ENCODE results near the gene PPP1R14D.

PPP1R14D gene

DNA sequence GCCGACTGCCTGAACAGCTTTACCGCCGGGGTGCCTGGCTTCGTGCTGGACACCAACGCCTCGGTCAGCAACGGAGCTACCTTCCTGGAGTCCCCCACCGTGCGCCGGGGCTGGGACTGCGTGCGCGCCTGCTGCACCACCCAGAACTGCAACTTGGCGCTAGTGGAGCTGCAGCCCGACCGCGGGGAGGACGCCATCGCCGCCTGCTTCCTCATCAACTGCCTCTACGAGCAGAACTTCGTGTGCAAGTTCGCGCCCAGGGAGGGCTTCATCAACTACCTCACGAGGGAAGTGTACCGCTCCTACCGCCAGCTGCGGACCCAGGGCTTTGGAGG, 16.2 kb upstream of the PPP1R14D start:
- no peak for TF ChIP-seq POLR2A (IDR thresholded peaks at IDR 0.05; ENCODE audit: low read depth, low read length)

DNA sequence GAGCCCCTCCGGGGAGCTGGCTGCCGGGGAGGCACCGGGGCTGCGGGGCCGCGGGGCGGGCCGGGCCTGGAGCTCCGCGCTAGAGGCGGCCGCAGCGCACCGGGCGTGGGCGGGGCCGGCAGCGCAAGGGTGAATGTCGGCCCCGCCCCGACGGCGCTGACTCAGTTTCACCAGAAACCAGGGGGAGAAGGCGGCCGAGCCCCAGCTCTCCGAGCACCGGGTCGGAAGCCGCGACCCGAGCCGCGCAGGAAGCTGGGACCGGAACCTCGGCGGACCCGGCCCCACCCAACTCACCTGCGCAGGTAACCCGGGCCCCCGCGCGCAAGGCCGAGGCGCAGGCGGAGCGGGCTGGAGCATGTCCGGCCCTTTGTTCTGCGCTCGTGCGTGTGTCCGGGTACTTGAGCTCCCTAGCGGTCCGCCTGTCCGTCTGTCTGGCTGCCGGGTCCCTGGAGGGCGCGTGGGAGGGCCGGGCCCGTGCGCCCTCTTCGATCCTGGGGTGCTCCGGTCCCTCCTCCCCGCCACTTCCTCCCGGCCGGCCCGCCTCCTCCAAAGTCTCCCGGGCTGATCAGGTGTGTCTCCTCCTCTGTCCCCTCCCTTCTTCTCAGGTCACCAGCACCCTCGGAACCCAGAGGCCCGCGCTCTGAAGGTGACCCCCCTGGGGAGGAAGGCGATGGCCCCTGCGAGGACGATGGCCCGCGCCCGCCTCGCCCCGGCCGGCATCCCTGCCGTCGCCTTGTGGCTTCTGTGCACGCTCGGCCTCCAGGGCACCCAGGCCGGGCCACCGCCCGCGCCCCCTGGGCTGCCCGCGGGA, 15.6 kb upstream of the PPP1R14D start, which contains the start of gene SPINT1:
SPINT1 (plus strand) TSS at position 164 of the 811 bp plus-strand sequence; CDS start at position 671, 507 bp downstream.
- TF ChIP-seq POLR2A (IDR thresholded peaks at IDR 0.05; ENCODE audit: low read depth, low read length) = no peak
- DNase-seq (ENCODE audit: insufficient read length, low spot score) (no peak), FAIRE-seq (no peak)

More for the DNA sequence above, 16.2 kb upstream of the PPP1R14D start:
- DNase-seq (ENCODE audit: insufficient read length, low spot score) = no peak
- no peak for FAIRE-seq

DNA sequence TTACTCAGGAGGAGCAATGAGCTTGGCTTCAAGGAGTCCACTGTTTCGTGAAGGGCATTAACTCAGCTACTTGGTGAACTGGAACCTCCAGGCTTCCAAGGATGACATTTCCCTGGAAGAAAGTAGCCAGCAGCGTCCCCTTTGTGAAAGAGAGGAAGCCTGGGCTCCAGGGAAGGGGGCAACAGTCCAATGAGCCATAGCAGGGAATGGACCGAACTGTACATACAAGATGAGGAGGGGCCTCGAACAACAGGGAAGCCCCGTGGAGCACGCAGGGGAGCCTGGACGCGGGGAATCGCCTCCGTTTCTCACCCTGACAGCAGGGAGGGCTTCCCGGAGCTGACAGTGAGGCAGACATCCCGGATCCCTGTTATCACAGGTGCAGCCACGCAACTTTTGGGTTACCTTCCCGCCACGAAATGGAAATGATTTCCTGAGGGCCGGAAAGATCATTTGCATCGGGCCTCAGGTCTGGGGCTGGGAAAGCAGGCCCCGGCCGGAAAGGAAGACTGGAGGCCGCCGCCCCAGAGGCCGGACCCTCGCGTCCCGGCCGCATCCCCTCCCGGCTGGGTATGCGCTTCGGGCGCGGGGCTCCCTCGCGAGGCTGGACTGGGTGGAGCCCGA, 14.9 kb upstream of the PPP1R14D start:
- no peak for TF ChIP-seq POLR2A (IDR thresholded peaks at IDR 0.05; ENCODE audit: low read depth, low read length)
- no peak for FAIRE-seq

DNA sequence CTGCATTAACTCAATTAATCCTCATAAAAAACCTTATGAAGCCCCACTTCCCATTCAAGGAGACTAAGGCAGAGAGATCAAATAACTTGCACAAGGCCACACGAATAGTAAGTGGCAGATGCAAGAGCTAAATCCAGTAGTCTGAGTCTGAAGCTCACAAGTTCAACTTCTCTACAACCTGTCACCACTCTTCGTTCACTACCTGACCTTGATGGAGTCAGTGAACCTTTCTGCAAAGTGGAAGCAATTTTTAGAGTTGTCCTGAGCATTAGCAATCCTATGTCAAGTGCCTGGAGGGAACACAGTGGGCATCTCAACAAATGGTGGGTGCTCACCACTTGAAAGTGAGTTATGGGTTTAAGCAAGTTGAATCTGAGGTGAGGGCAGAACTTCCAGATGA, 13.2 kb upstream of the PPP1R14D start:
- no peak for TF ChIP-seq POLR2A (IDR thresholded peaks at IDR 0.05; ENCODE audit: low read depth, low read length)
- DNase-seq (ENCODE audit: insufficient read length, low spot score) = no peak
- no peak for FAIRE-seq

More for the DNA sequence above, 14.9 kb upstream of the PPP1R14D start:
- no peak for DNase-seq (ENCODE audit: insufficient read length, low spot score)

DNA sequence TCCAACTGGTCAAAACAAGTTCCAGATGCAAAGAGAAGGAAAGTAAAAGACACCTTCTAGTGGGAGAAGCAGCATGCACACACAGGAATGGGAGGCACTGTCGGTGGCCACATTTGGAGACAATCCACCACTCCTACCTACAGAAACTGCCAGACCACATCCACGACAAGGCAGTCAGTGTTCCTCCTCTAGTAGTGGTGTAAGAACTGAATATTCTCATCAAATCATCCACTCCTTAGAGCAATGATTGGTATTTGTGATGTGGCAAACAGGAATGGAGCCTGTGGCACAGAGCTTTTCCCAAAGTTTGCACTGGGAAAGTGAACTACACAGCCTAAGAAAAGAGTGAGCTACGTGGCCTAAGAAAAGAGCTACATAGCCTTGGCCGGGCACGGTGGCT, 10.2 kb upstream of the PPP1R14D start:
- TF ChIP-seq POLR2A (IDR thresholded peaks at IDR 0.05; ENCODE audit: low read depth, low read length) = no peak
- FAIRE-seq (no peak), DNase-seq (ENCODE audit: insufficient read length, low spot score) (no peak)

DNA sequence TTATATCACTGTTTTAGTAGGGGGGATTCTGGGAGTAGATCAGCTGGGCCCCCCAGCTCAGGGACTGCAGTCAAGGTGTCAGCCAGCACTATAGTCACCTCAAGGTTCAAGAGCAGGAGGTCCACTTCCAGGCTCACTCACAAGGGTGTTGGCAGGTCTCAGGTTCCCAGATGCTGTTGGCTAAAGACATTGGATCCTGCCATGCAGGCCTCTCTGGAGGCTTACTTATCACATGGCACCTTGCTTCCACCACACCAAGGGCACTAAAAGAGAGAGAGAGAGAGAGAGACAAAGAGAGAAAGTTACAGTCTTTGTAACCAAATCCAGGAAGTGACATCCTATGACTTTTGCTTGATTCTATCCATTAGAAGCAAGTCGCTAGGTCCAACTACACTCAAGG, 7.5 kb upstream of the PPP1R14D start:
- no peak for DNase-seq (ENCODE audit: insufficient read length, low spot score)
- no peak for TF ChIP-seq POLR2A (IDR thresholded peaks at IDR 0.05; ENCODE audit: low read depth, low read length)
- no peak for FAIRE-seq

DNA sequence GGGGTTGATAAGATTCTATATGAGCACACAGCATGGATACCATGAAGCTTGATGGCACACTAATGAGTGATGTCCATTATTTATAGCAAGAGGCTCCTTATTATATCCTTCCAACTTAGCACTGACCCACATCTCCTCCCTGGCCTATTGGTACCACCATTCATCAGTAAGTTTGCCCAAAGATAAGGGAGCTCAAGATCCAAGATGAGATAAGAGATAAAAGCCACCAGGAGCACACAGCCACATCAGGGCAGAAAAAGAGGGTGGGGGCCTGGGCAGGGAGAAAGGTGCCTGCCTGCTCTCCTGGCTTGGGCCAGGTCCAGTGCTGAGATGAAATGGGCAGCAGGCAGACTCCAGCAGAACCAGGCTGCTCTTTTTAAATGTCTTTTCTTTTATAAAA, 4.4 kb upstream of the PPP1R14D start:
- TF ChIP-seq POLR2A (IDR thresholded peaks at IDR 0.05; ENCODE audit: low read depth, low read length) = no peak
- DNase-seq (ENCODE audit: insufficient read length, low spot score) (no peak), FAIRE-seq (no peak)

DNA sequence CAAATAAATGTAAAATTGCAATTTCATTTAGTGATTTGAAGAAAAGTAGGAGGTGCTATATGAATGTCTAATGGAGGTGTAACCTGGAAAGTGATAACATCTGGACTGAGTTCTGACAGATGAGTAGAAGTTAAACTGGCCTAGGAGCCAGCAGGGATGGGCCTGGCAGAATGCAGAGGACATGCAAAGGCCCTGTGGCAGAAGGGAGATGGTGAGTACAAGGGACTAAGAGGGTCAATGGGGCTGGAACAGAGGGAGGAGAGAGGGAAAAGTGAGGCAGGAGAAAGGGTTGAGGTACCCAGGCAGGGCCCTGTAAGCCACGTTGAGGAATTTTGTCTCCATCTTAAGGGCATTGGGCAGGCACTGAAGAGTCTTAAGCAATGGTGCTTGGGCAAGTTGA, 3.4 kb upstream of the PPP1R14D start:
- FAIRE-seq = no peak
- no peak for DNase-seq (ENCODE audit: insufficient read length, low spot score)
- TF ChIP-seq POLR2A (IDR thresholded peaks at IDR 0.05; ENCODE audit: low read depth, low read length) = no peak

DNA sequence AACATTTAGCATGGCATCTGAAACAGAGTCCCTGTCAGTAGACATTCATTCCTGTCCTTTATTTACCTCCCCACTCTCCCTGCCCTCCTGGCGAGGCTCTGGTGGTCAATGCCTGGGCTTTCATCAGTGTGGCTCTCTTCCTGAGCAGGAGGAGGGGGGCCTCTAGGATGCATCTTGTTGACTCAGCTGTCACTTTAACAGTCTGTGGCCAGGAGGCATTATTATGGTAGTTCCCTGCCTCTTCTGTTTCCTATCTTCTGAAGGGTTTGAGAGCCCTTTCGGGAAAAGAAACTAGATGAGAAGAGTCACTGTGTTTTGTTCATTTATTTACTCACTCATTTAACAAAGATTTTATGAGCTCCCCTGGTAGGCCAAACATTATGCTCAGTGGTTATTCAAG, 2.4 kb upstream of the PPP1R14D start:
- DNase-seq (ENCODE audit: insufficient read length, low spot score) (no peak), FAIRE-seq (no peak)
- TF ChIP-seq POLR2A (IDR thresholded peaks at IDR 0.05; ENCODE audit: low read depth, low read length) = no peak

DNA sequence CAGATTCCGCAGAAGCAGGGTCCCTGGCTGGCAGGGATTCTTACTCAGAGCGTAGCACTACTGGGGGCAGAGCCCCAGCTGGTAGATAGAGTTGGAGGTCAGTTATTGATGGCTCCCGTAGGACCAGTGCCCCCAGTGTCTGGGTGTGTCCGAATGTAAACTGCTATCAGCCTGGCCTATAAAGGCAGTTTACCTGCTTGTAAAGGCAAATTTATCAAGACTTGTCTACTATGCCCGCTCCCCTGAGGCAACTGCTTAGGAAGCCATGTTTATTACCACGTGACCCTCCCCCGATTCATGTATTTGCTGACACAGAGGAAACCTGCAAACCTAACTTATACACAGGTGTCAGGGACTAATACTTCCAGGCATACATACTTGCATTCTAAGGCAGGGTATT, 607 bp upstream of the PPP1R14D start:
- FAIRE-seq (no peak), DNase-seq (ENCODE audit: insufficient read length, low spot score) (no peak)
- no peak for TF ChIP-seq POLR2A (IDR thresholded peaks at IDR 0.05; ENCODE audit: low read depth, low read length)

DNA sequence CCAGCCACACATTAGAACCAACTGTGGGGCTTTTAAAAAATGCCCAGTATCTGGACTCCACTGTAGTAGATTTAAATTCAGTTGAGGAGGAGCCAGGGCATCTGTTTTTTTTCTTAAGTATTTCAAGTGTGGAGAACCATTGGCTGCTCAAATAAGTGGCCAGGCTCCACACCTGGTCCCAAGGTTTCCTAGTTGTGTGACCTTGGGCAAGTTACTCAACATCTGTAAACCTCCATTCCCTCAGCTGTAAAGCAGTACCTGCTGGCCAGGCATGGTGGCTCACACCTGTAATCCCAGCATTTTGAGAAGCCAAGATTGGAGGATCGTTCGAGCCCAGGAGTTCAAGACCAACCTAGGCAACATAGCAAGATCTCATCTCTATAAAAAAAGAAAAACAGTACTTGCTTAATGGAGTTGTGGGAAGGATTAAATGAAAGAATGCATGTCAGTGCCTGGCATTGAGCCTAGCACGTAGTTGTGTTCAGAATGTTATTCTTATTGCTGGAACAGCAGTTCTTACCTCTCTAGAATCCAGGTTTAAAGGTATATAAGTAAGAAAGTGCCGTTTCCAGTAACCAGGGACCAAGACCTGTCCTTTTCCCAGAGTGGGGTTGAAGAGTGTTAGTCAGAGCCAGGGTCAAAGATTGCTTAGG, 2.0 kb downstream of the PPP1R14D start:
- no peak for FAIRE-seq
- no peak for TF ChIP-seq POLR2A (IDR thresholded peaks at IDR 0.05; ENCODE audit: low read depth, low read length)
- DNase-seq (ENCODE audit: insufficient read length, low spot score) = no peak

DNA sequence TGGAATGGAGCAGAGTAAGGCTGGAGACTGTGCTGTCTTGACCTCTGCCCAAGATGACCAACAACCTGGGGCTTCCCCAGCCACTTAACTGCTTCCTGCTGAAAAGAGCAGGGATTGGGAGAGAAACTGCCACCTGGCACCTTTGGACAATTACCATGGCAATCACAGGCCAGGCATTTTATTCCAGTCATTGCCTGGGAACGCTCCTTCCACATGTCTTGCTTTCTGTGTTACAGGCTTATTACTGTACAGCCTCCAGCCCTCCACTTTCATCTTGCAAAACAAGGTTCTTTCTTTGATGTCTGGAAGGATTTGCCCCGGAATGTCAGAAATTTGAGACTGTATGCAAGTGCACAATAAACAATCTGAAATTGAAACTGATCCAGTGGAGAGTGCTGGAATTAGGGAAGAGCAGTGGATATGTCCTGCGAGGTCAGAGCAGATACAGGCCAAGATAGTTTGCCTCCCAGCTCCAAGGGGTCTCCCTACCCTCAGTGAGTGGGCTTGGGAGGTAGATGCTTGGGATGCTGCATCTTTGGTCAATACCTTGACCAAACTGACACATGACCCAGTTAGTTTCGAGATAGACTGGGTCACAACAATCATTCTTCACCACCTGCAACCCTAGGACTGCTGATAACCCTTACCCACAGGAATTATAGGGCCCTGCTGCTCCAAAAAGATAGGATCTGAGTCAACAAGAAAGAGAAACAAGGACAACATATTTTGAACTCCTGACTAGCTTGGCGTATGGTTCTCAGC, 2.7 kb downstream of the PPP1R14D start:
- DNase-seq (ENCODE audit: insufficient read length, low spot score) (no peak), FAIRE-seq (no peak)
- TF ChIP-seq POLR2A (IDR thresholded peaks at IDR 0.05; ENCODE audit: low read depth, low read length) = no peak

DNA sequence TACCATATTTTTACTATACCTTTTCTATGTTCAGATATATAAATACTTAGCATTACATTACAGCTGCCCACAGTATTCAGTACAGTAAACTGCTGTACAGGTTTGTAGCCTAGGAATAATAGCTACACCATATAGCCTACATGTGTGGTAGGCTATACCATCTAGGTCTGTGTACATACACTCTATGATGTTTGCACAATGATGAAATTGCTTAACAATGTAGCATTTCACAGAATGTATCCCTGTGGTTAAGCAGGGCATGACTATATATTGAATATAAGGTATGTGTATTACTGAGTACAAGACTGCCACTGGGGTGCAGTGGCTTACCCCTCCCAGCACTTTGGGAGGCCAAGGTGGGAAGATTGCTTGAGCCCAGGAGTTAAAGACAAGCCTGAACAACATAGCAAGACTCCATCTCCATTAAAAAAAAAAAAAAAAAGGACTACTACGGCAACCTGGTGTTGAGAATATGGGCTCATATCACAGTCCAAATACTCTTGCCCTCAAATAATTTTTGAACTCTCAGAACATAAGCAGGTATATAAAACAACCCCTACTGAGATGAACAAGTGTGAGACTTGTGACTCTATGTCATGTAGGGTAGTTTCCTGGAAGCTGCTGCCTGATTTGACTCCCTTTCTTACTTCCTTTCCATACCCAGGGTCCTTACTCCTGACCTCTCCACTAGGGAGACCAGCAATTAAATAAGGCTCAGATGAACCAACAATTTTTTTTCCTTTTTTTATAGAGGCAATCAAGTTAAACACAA, 4.8 kb downstream of the PPP1R14D start:
- FAIRE-seq (no peak), DNase-seq (ENCODE audit: insufficient read length, low spot score) (no peak)
- no peak for TF ChIP-seq POLR2A (IDR thresholded peaks at IDR 0.05; ENCODE audit: low read depth, low read length)

All from H54 (cell line).